Pancreas (tissue), 10 donors: ENCODE results near the gene ARL10. TPM values are rescaled to one million over a fixed set of nuclear protein-coding genes. Genes with fewer than 3 reads are reported as not detected.

Experiments used
- ATAC-seq, 4 donors: fragments of 200-7000 bp; cut with Tn5 transposase; one replicate each; pipeline versions ENCODE4 v1.8.0 to v1.9.1; 2020; ENCODE audit warnings: mild to moderate bottlenecking in 4 of 4, moderate library complexity in 4 of 4
- DNase-seq, 6 donors: peaks; one replicate each; pipeline ENCODE4 v3.0.0-alpha.2; 2020
- FAIRE-seq: peaks from 2 replicates; lab custom pipeline; 2012; peaks lifted over from hg19 to GRCh38; lab: Jason Lieb, UNC
- H3K27ac ChIP-seq, 4 donors: fragments of 200-600 bp; sonication (generic); 1 replicate in 3 of 4; 2 replicates in 1 of 4; pipeline versions ENCODE4 v1.5.0 to v1.8.0; 2020
- H3K27me3 ChIP-seq, 4 donors: fragments of 200-600 bp; one replicate each; pipeline ENCODE4 v1.8.0; 2021
- H3K36me3 ChIP-seq, 3 donors: fragments of 200-600 bp; sonication (generic) in 1 of 3; one replicate each; pipeline versions ENCODE4 v1.5.0 to v1.8.0; 2020 to 2021
- H3K4me1 ChIP-seq, 3 donors: fragments of 200-600 bp; one replicate each; pipeline ENCODE4 v1.8.0; 2021
- H3K4me3 ChIP-seq, 4 donors: fragments of 200-600 bp; sonication (generic) in 2 of 4; one replicate each; pipeline versions ENCODE4 v1.5.0 to v1.8.0; 2020 to 2021
- H3K9me3 ChIP-seq, 4 donors: fragments of 200-600 bp; one replicate each; pipeline ENCODE4 v1.8.0; 2021
- WGBS, 2 donors: extraction: QIAGEN DNeasy Blood & Tissue Kit; methylation state at CpG; one replicate each; pipeline ENCODE4 v1.1.7; 2013; 5-methylcytosine and 5-hydroxymethylcytosine counted together
- intact Hi-C, 3 donors: fragments of 100-400 bp; cut with DNase I; formaldehyde crosslinking; loops; one replicate each; pipeline versions ENCODE4 v1.11.1 to v1.14.2; 2022
- polyA plus RNA-seq, 2 donors: library from polyadenylated mRNA; stranded (reverse); fragments of 200-250 nt; gene quantifications; one replicate each; pipeline ENCODE4 v1.2.3, GENCODE V29; 2013
- total RNA-seq, 6 donors: library from RNA; stranded (reverse); fragmentation: NEBNext Ultra II Directional in 4 of 6; extraction: Animal tissue kit (Norgen Biotek cat#: 25700) in 4 of 6; gene quantifications; one replicate each; pipeline versions ENCODE4 v1.2.1 to v1.2.4, GENCODE V29; 2021 to 2023
- TF ChIP-seq, protein P1 (sequence below), 4 donors: fragments of 200-600 bp; sonication (generic) in 3 of 4; IDR thresholded peaks; one replicate each; pipeline versions ENCODE4 v1.5.0 to v1.8.0; 2021; ENCODE audit warnings: antibody characterized with exemption in 4 of 4
- donor health status: healthy with polysubstance abuse.
- donor health status: DM: no; HTN: no; CAD: no; lungs with moderate emphysema.
- donor health status: DM: no; HTN: no; CAD: no.
- donor health status: control.
- donor health status: control.
- donor health status: Bipolar disorder and iron deficiency.
- donor health status: DM: yes; HTN: yes; CAD: no.
- donor health status: DM: no; HTN: no; CAD: no.
- donor health status: DM: no; HTN: no; CAD: no.
- donor health status: DM: yes; HTN: yes; CAD: no.

Gene ARL10
- total and polyA plus RNA-seq, 8 donors = 0.95 to 5.3 (median 2.4) TPM

DNA sequence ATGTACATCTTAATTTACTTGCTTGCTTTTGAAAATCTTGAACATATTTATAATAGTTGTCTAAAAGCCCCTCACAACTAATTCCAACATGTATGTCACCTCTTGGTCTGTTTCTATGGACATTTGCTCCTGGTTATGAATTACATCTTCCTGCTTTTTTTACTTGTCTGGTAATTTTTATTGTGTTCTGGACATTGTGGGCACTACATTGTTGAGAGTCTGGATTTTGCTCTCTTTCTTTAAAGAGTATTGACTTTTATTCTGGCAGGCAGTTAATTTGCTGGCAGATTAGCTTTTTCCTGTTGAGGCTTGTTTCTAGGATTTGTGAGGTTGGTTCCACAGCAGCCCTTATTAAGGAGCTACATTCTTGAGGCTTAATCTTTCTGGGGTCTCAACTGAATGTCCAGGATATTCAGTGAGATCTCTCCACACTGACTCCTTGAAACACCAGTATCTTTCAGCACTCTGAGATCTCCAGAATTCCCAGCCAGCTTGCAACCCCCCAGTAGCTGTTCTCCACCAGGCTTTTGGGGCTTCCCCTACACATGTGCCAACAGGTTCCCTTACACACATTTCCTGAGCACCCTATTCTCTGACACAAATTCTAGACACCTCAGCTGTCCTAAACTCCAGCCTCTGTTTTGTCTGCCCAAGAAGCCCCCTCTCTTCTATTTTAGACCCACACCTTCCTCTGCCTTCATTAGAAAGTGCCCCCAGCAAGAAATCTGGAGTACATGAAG, 31.1 kb upstream of the ARL10 start:
- Histone ChIP-seq H3K36me3 (peaks cover 0 to 22% (median 16%) of the 10 kb centered on the region in 3 donors), H3K9me3 (no peaks in the 10 kb centered on the region), H3K27me3 (no peaks in the 10 kb centered on the region), H3K4me3 (no peak overlapping the region), H3K4me1 (no peaks in the 10 kb centered on the region), H3K27ac (no peak overlapping the region)
- FAIRE-seq = no peak
- intact Hi-C loops = no loop called here
- TF ChIP-seq, protein P1, sequence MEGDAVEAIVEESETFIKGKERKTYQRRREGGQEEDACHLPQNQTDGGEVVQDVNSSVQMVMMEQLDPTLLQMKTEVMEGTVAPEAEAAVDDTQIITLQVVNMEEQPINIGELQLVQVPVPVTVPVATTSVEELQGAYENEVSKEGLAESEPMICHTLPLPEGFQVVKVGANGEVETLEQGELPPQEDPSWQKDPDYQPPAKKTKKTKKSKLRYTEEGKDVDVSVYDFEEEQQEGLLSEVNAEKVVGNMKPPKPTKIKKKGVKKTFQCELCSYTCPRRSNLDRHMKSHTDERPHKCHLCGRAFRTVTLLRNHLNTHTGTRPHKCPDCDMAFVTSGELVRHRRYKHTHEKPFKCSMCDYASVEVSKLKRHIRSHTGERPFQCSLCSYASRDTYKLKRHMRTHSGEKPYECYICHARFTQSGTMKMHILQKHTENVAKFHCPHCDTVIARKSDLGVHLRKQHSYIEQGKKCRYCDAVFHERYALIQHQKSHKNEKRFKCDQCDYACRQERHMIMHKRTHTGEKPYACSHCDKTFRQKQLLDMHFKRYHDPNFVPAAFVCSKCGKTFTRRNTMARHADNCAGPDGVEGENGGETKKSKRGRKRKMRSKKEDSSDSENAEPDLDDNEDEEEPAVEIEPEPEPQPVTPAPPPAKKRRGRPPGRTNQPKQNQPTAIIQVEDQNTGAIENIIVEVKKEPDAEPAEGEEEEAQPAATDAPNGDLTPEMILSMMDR (IDR thresholded peaks at IDR 0.05) = no peak
- no peak for DNase-seq
- ATAC-seq = no peak

DNA sequence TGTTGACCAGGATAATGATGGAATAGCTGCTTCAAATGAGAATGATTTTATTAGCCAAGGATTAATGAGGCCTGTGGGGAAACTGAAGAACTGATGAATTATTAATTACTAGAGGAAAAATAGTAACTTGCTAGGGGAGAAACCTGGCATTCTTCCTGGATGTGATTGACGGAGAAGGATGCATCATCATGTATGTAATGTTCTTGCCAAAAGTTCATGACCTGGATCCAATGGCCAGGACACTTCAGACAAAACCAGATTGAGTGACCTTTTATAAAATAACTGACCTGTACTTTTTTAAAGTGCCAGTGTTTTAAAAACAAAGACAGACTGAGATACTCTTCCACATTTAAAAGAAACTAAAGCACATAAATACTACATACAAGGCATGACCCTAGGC, 27.4 kb upstream of the ARL10 start:
- ATAC-seq (no peak), DNase-seq (no peak), FAIRE-seq (no peak)
- intact Hi-C loops = no loop called here
- TF ChIP-seq, protein P1 (IDR thresholded peaks at IDR 0.05) = no peak
- Histone ChIP-seq H3K36me3 (peaks cover 0 to 22% (median 16%) of the 10 kb centered on the region in 3 donors), H3K27ac (no peak overlapping the region), H3K27me3 (no peaks in the 10 kb centered on the region), H3K4me1 (no peaks in the 10 kb centered on the region), H3K4me3 (no peak overlapping the region), H3K9me3 (no peaks in the 10 kb centered on the region)
- 58 to 77% methylated on average over 1 of the region's 1 CpG for WGBS, 2 donors

DNA sequence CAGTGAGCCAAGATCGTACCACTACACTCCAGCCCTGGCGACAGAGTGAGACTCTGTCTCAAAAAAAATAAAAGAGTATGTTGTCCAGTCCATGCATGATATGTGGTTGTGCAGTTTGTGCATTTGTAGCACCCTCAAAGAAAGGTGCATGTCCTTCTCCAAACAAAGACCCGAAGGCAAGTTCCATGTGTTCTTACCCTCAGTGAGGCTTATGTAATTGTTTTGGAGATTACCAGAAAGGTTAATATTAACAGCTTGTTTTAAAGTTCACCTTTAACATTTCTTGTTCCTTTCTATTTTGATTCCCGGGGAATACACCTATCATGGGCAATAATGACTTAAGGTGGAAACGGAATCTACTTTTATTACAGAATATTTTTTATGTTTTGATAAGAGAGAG, 26.0 kb upstream of the ARL10 start:
- H3K27me3 ChIP-seq = no peaks in the 10 kb centered on the region
- FAIRE-seq = no peak
- TF ChIP-seq, protein P1 (IDR thresholded peaks at IDR 0.05) = no peak
- H3K36me3 ChIP-seq = peaks cover 0 to 22% (median 16%) of the 10 kb centered on the region in 3 donors
- WGBS, 2 donors = 63 to 66% methylated on average over 5 of the region's 5 CpGs
- no peaks in the 10 kb centered on the region for H3K9me3 ChIP-seq
- ATAC-seq = no peak
- H3K4me3 ChIP-seq = no peak overlapping the region
- H3K27ac ChIP-seq = no peak overlapping the region
- H3K4me1 ChIP-seq = no peaks in the 10 kb centered on the region
- intact Hi-C loops = no loop called here
- no peak for DNase-seq

DNA sequence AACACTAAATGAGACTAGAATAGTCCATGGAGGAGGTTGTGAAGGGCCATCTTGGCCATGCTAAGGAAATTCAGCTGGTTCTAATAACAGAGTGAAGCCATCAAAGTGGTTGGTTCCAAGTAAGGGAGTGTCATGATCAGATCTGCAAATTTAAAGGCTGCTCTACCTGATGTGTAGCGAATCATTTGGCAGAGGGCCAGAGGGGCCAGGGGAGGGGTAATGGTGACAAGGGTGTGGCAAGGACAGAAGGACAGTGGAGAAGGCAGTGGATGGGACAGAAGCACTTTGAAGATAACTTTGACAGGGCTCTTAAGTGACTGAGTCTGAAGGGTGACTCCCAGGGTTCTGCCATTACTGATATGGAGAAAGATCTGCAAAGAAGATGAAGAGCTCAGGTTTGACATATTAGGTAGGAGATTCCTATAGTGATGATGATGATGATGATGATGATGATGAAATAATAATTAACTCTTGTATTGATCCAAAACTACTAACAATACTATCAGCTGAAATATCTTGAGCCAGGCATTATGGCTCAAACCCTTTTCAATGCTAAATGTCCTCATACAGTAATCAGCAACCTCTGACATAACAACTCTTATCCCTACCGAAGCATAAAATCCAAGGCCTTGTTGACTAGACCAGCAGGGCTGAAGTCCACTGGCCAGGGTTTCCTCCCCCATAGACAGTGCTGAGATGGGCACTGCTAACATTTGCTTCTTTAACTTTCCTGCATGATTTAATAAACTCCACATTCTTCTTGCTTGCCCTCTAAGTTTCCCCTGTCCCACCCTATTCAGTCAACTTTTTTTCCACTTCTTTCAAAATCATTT, 23.7 kb upstream of the ARL10 start:
- FAIRE-seq (no peak), DNase-seq (no peak), ATAC-seq (no peak)
- TF ChIP-seq, protein P1 (IDR thresholded peaks at IDR 0.05) = no peak
- Histone ChIP-seq H3K9me3 (no peaks in the 10 kb centered on the region), H3K36me3 (peaks cover 0 to 42% (median 27%) of the 10 kb centered on the region in 3 donors), H3K4me3 (no peak overlapping the region), H3K27me3 (no peaks in the 10 kb centered on the region), H3K27ac (no peak overlapping the region), H3K4me1 (no peaks in the 10 kb centered on the region)
- intact Hi-C loops = no loop called here
- 61 to 68% methylated on average over 2 of the region's 2 CpGs for WGBS, 2 donors

DNA sequence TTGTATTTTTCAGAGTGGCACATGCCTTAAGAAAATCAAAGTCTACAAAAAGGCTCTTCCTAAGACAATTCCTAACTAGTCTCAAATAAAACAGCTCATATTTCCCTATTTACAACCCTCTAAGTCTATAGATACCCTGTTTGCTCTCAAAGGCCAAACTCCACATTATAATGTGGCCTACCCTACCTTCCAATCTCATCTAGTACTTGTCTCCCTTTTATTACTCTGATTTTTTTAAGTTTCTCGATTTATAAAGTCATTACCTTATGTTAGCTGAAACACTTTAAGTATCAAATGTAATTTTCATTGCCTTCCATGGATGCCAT, 23.2 kb upstream of the ARL10 start:
- 95 to 96% methylated on average over 1 of the region's 1 CpG for WGBS, 2 donors
- TF ChIP-seq, protein P1 (IDR thresholded peaks at IDR 0.05) = no peak
- Histone ChIP-seq H3K4me1 (no peaks in the 10 kb centered on the region), H3K4me3 (no peak overlapping the region), H3K27ac (no peak overlapping the region), H3K9me3 (no peaks in the 10 kb centered on the region), H3K27me3 (no peaks in the 10 kb centered on the region), H3K36me3 (peaks cover 0 to 42% (median 28%) of the 10 kb centered on the region in 3 donors)
- intact Hi-C loops = no loop called here
- FAIRE-seq (no peak), ATAC-seq (no peak), DNase-seq (no peak)
